ENCODE measurements around the gene NPEPPS.

DNA sequence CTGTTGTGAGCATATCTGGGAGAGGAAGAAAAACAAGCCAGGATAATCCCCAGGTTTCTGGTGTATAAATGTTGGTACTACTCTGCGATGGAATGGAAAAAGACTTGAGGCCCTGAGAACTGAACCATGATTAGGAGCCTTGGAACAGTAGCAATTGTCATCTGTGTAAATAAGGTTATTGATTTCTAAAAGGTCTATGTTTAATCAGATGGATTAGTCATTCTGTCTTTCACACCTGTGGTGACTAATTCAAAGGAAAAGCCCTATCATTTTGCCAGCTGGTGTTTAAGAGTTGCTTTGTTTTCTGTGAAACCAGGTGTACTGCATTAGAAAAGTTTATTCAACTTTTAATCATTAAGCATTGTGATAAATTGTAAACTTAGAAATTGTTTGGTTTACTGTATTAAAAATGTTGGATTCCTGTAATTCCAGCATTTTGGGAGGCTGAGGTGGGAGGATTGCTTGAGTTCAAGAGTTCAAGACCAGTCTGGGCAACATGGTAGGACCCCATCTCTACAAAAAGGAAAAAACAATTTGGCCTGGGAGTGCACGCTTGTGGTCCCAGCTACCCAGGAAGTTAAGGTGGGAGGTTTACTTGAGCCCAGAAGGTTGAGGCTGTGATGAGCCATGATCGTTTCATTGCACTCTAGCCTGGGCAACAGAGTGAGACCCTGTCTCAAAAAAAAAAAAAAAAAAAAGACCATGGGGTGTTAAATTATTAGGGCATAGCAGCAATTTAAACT, 89.8 kb downstream of the NPEPPS start:
- no peak for TF ChIP-seq CTCF (conservative IDR thresholded peaks at IDR 0.05)
- no peak for TF ChIP-seq ZFX (IDR thresholded peaks at IDR 0.05)
